Measurements from ENCODE around the gene ANGPTL3.

Gene ANGPTL3

DNA sequence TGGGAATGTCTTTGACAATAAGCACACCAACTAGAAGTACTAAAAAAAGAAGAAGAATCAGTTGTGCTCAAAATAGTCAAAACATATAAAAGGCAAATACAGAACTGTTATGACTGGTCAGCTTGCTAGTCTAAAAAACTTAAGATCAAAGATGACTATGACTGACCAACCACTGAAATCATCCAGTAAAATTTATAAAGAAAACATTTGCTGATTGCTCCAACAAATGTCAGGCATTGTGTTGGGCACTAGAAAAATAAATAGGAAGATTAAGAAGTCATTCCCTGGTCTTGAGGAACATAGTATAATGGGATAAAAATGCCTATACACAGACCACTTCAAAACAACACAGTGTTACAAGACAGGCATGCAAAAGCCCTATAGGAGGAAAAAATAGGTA lies 9.3 kb upstream of the ANGPTL3 start:
- H3K4me3 ChIP-seq, result no peak overlapping the region
- no peak for DNase-seq (ENCODE audit: low spot score)
- no peak overlapping the region for H3K27ac ChIP-seq
- TF ChIP-seq, protein P1, sequence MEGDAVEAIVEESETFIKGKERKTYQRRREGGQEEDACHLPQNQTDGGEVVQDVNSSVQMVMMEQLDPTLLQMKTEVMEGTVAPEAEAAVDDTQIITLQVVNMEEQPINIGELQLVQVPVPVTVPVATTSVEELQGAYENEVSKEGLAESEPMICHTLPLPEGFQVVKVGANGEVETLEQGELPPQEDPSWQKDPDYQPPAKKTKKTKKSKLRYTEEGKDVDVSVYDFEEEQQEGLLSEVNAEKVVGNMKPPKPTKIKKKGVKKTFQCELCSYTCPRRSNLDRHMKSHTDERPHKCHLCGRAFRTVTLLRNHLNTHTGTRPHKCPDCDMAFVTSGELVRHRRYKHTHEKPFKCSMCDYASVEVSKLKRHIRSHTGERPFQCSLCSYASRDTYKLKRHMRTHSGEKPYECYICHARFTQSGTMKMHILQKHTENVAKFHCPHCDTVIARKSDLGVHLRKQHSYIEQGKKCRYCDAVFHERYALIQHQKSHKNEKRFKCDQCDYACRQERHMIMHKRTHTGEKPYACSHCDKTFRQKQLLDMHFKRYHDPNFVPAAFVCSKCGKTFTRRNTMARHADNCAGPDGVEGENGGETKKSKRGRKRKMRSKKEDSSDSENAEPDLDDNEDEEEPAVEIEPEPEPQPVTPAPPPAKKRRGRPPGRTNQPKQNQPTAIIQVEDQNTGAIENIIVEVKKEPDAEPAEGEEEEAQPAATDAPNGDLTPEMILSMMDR (IDR thresholded peaks at IDR 0.05), result no peak

DNA sequence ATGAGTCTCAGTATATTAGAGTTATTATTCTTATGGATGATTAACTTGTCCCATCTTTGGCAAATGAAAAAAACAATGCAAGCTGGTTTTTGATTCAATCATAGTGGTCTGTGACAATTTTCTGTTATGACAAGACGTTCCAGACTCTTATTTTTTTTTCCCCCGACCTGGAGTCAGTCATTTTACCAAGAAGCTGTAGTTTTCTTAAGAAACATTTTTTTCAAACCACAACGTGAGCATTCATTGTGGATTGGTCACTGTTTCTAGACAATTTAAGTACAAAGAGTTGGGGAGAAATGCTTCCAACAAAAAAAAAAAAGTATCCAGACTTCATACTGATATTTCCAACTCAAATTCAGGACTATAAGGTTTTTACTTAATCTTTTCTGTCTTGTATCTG lies 8.0 kb upstream of the ANGPTL3 start:
- Histone ChIP-seq H3K27ac (no peak overlapping the region), H3K4me3 (no peak overlapping the region)
- no peak for DNase-seq (ENCODE audit: low spot score)
- TF ChIP-seq, protein P1 (IDR thresholded peaks at IDR 0.05), result no peak

DNA sequence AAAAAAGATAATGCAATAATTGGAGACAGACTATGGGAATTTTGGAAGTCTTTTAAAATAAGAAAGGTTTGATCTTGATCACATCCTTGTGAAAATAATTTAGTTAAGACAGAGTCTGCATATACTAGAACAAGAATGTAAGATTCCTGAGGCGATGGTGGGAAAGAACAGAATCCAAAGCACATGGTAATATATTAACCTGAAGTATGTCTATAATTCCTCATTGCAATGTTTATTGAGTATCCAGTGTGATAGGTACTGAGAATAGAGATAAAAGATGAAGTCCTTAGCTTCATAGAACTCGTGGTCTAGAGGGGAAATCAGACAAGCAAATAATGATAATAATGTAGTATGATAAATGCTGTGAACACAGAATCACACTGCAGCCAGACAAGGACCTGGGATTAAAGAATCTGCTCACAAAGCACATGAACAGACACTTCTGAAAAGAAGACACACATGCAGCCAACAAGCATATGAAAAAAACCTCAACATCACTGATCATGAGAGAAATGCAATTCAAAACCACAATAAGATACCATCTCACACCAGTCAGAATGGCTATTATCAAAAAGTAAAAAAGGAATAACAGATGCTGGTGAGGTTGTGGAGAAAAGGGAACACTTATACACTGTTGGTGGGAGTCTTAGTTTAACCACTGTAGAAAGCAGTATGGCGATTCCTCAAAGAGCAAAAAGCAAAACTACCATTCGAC lies 6.9 kb upstream of the ANGPTL3 start:
- DNase-seq (ENCODE audit: low spot score), result no peak
- Histone ChIP-seq H3K4me3 (no peak overlapping the region), H3K27ac (no peak overlapping the region)
- TF ChIP-seq, protein P1 (IDR thresholded peaks at IDR 0.05), result no peak

DNA sequence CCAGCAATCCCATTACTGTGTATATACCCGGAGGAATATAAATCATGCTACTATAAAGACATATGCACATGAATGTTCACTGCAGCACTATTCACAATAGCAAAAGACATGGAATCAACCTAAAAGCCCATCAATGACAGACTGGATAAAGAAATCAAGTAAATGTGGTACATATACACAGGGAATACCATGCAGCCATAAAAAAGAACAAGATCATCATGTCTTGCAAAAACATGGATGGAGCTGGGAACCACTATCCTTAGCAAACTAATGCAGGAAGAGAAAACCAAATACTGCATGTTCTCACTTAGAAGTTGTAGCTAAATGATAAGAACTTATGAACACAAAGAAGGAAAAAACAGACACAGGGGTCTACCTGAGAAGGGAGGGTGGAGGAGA lies 6.4 kb upstream of the ANGPTL3 start:
- DNase-seq (ENCODE audit: low spot score), result no peak
- Histone ChIP-seq H3K27ac (no peak overlapping the region), H3K4me3 (no peak overlapping the region)
- TF ChIP-seq, protein P1 (IDR thresholded peaks at IDR 0.05), result no peak

DNA sequence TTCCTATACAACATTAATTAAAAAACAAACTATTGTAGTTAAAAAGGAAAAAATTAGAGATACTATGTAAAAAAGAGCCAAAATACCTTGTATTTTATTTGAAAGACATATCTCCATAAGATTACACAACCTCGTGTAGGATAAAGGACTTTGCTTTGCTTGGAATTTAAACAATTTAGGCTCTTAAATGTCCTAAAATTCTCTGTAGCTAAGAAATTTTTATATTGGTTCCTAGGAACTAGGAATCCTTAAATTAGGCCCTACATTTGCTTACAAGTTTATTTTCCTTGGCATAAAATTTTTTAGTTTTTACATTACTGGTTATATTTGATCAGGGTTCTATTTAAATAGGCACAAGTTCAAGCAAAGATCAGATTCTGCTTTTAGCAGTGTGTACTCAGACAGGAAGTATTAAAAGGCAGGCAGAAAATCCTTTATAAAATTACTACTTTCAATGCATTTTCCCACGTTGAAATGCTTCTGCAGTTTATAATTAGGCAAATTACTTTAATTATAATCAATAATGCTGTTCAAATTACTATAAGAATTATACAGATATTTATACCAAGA lies 3.4 kb upstream of the ANGPTL3 start:
- no peak for DNase-seq (ENCODE audit: low spot score)
- Histone ChIP-seq H3K27ac (no peak overlapping the region), H3K4me3 (no peak overlapping the region)
- TF ChIP-seq, protein P1 (IDR thresholded peaks at IDR 0.05), result no peak

DNA sequence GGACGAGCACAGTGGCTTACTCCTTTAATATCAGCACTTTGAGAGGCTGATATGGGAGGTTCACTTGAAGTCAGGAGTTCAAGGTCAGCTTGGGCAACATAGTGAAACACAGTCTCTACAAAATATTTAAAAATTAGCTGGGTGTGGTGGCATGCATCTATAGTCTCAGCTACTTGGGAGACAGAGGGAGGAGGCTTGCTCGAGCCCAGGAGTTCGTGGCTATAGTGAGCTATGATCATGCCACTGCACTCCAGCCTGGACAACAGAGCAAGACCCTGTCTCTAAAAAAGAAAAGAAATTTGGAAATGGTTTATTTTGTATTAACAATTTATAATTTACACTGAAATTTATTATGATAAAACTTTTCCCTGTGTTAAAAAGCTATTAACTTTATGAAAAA lies 1.7 kb upstream of the ANGPTL3 start:
- no peak for DNase-seq (ENCODE audit: low spot score)
- TF ChIP-seq, protein P1 (IDR thresholded peaks at IDR 0.05), result no peak
- Histone ChIP-seq H3K4me3 (no peak overlapping the region), H3K27ac (no peak overlapping the region)

DNA sequence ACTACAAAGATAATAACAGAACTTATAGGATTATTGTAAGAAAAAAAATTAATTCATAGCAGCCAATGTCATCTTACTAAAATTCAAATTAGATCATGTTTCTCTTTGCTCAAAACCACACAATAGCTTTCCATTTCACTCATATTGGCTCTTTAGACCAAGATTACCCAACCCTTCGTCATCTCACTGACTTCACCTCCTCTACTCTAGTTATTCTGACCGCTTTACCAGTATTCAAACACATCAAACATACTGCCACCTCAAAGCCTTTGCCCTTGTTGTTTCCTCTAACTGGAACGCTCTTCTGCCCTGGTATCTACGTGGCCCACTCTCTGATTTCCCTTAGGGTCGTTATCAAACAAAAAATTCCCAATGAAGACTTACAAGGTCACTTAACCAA lies 1.7 kb downstream of the ANGPTL3 start:
- TF ChIP-seq, protein P1 (IDR thresholded peaks at IDR 0.05), result no peak
- Histone ChIP-seq H3K27ac (no peak overlapping the region), H3K4me3 (no peak overlapping the region)
- no peak for DNase-seq (ENCODE audit: low spot score)

Data from coronary artery (tissue), 2 donors.